H9 (cell line): ENCODE results near the gene MTRF1. TPM values are rescaled to one million over a fixed set of nuclear protein-coding genes. Genes with fewer than 3 reads are reported as not detected.

Source experiments
- DNase-seq: peaks from one replicate; pipeline ENCODE4 v3.0.0-alpha.2; 2017
- H2AFZ ChIP-seq: one replicate; pipeline ENCODE4 v1.6.1; 2013; ENCODE audit warnings: mild to moderate bottlenecking, low read length, control low read depth, moderate library complexity
- H2AK5ac ChIP-seq: 2 replicates; pipeline ENCODE4 v1.6.1; 2013; ENCODE audit warnings: low read length, control low read depth, mixed read lengths; ENCODE audit not compliant: insufficient read length
- H2BK120ac ChIP-seq: one replicate; pipeline ENCODE4 v1.6.1; 2013; ENCODE audit warnings: low read depth, mild to moderate bottlenecking, low read length, control low read depth, inconsistent platforms; ENCODE audit not compliant: poor library complexity, severe bottlenecking
- H2BK12ac ChIP-seq: 2 replicates; pipeline ENCODE4 v1.6.1; 2013; ENCODE audit warnings: low read length, control low read depth, mixed read lengths, low read depth; ENCODE audit not compliant: insufficient read length
- H2BK15ac ChIP-seq: 2 replicates; pipeline ENCODE4 v1.6.1; 2013; ENCODE audit warnings: low read depth, low read length, control low read depth
- H2BK20ac ChIP-seq: one replicate; pipeline ENCODE4 v1.6.1; 2013; ENCODE audit warnings: low read depth, mild to moderate bottlenecking, low read length, control low read depth, inconsistent platforms; ENCODE audit not compliant: poor library complexity, severe bottlenecking
- H2BK5ac ChIP-seq: 2 replicates; pipeline ENCODE4 v1.6.1; 2013; ENCODE audit warnings: low read length, control low read depth, mixed read lengths; ENCODE audit not compliant: insufficient read length
- H3K14ac ChIP-seq: 2 replicates; pipeline ENCODE4 v1.6.1; 2013; ENCODE audit warnings: low read length, control low read depth; ENCODE audit not compliant: insufficient read depth
- H3K18ac ChIP-seq: 2 replicates; pipeline ENCODE4 v1.6.1; 2013; ENCODE audit warnings: low read depth, mild to moderate bottlenecking, mixed read lengths, low read length, control low read depth; ENCODE audit not compliant: insufficient read length
- H3K23ac ChIP-seq: 2 replicates; pipeline ENCODE4 v1.6.1; 2013; ENCODE audit warnings: low read length, control low read depth, mixed read lengths, low read depth; ENCODE audit not compliant: insufficient read length
- H3K23me2 ChIP-seq: 2 replicates; pipeline ENCODE4 v1.6.1; 2013; ENCODE audit warnings: low read depth, mild to moderate bottlenecking, mixed read lengths, low read length, control low read depth; ENCODE audit not compliant: insufficient read length, poor library complexity, severe bottlenecking
- H3K27ac ChIP-seq: 2 replicates; pipeline ENCODE4 v1.5.1; 2013; ENCODE audit warnings: low read length, control low read depth, mixed read lengths, low read depth; ENCODE audit not compliant: insufficient read length
- H3K27me3 ChIP-seq: 2 replicates; pipeline ENCODE4 v1.6.1; 2013; ENCODE audit warnings: low read length, control low read depth, inconsistent platforms; ENCODE audit not compliant: insufficient read depth
- H3K4ac ChIP-seq: 2 replicates; pipeline ENCODE4 v1.6.1; 2013; ENCODE audit warnings: low read depth, mild to moderate bottlenecking, control low read depth, inconsistent platforms, low read length, moderate library complexity
- H3K4me1 ChIP-seq: 2 replicates; pipeline ENCODE4 v1.6.1; 2013; ENCODE audit warnings: low read length, control low read depth, inconsistent platforms; ENCODE audit not compliant: insufficient read depth
- H3K4me2 ChIP-seq: 2 replicates; pipeline ENCODE4 v1.6.1; 2013; ENCODE audit warnings: low read length, control low read depth, mixed read lengths; ENCODE audit not compliant: insufficient read length, insufficient read depth
- H3K56ac ChIP-seq: 2 replicates; pipeline ENCODE4 v1.6.1; 2013; ENCODE audit warnings: low read depth, mild to moderate bottlenecking, mixed read lengths, low read length, control low read depth; ENCODE audit not compliant: insufficient read length
- H3K79me1 ChIP-seq: 2 replicates; pipeline ENCODE4 v1.6.1; 2013; ENCODE audit warnings: low read depth, mild to moderate bottlenecking, moderate library complexity, low read length, control low read depth, inconsistent platforms; ENCODE audit not compliant: insufficient read depth, poor library complexity, severe bottlenecking
- H3K79me2 ChIP-seq: 2 replicates; pipeline ENCODE4 v1.6.1; 2013; ENCODE audit warnings: low read length, control low read depth, inconsistent platforms; ENCODE audit not compliant: insufficient read depth
- H3K9ac ChIP-seq: 2 replicates; pipeline ENCODE4 v1.6.1; 2013; ENCODE audit warnings: low read length, control low read depth, mixed read lengths; ENCODE audit not compliant: insufficient read length; ENCODE audit errors: extremely low read depth
- H3K9me3 ChIP-seq: one replicate; pipeline ENCODE4 v1.6.1; 2013; ENCODE audit warnings: low read depth, low read length, inconsistent platforms; ENCODE audit not compliant: control insufficient read depth
- H3T11ph ChIP-seq: one replicate; pipeline ENCODE4 v1.6.1; 2013; ENCODE audit warnings: mild to moderate bottlenecking, low read length, control low read depth, inconsistent platforms
- H4K20me1 ChIP-seq: one replicate; pipeline ENCODE4 v1.6.1; 2013; ENCODE audit not compliant: control insufficient read depth, insufficient read length, insufficient read depth
- H4K5ac ChIP-seq: 2 replicates; pipeline ENCODE4 v1.6.1; 2013; ENCODE audit warnings: low read depth, mild to moderate bottlenecking, mixed read lengths, low read length, control low read depth; ENCODE audit not compliant: insufficient read length
- H4K8ac ChIP-seq: replicated peaks from 2 replicates; pipeline ENCODE4 v1.6.1; 2013; ENCODE audit warnings: low read length, control low read depth, mixed read lengths, low read depth; ENCODE audit not compliant: insufficient read length
- H4K91ac ChIP-seq: 2 replicates; pipeline ENCODE4 v1.6.1; 2013; ENCODE audit warnings: low read depth, mild to moderate bottlenecking, moderate library complexity, mixed read lengths, low read length, control low read depth; ENCODE audit not compliant: insufficient read length
- H3K27ac Mint-ChIP-seq, 3 experiments: 2 replicates in 2 of 3; 3 replicates in 1 of 3; pipeline ENCODE4 v1.8.0; 2020 to 2021; ENCODE audit warnings: mixed read lengths in 3 of 3, mild to moderate bottlenecking in 1 of 3, moderate library complexity in 1 of 3
- H3K27me3 Mint-ChIP-seq: 2 replicates; pipeline ENCODE4 v1.8.0; 2021; ENCODE audit warnings: low read depth, mild to moderate bottlenecking, moderate library complexity, mixed read lengths
- H3K36me3 Mint-ChIP-seq, 3 experiments: 2 replicates in 2 of 3; 3 replicates in 1 of 3; pipeline ENCODE4 v1.8.0; 2020 to 2021; ENCODE audit warnings: low read depth in 3 of 3, mixed read lengths in 3 of 3; ENCODE audit not compliant: insufficient read depth in 1 of 3
- H3K4me1 Mint-ChIP-seq, 2 experiments: 2 replicates each; pipeline ENCODE4 v1.8.0; 2020; ENCODE audit warnings: mixed read lengths in 2 of 2
- H3K4me3 Mint-ChIP-seq, 2 experiments: 2 replicates in 1 of 2; 3 replicates in 1 of 2; pipeline ENCODE4 v1.8.0; 2020 to 2021; ENCODE audit warnings: mild to moderate bottlenecking in 2 of 2, mixed read lengths in 2 of 2, moderate library complexity in 1 of 2
- H3K9me3 Mint-ChIP-seq, 2 experiments: 2 replicates in 1 of 2; 3 replicates in 1 of 2; pipeline ENCODE4 v1.8.0; 2020; ENCODE audit warnings: mild to moderate bottlenecking in 2 of 2, mixed read lengths in 2 of 2, moderate library complexity in 1 of 2
- CTCF ChIP-seq: fragments of 200-600 bp; sonication (generic); conservative IDR thresholded peaks from 3 replicates; pipeline ENCODE4 v1.8.0; 2021; ENCODE audit warnings: antibody characterized with exemption, mild to moderate bottlenecking
- WGBS: extraction: QIAGEN DNeasy Blood & Tissue Kit; methylation state at CpG from one replicate; pipeline ENCODE4 v1.1.7; 2013; ENCODE audit warnings: missing lambda C conversion rate, low lambda C conversion rate, mixed read lengths; ENCODE audit not compliant: insufficient read length; ENCODE audit errors: extremely low coverage; 5-methylcytosine and 5-hydroxymethylcytosine counted together
- total RNA-seq: library from RNA; stranded (reverse); gene quantifications from 2 replicates; pipeline ENCODE4 v1.2.1, GENCODE V29; 2021

The MTRF1 gene
- total RNA-seq, 1 experiment from 2014 or later, result 16.2 TPM

GRCh38 chr13:41271456-41272285 lies 8.3 kb upstream of the MTRF1 start:
- Histone ChIP-seq H2AFZ (no peak overlapping the region), H2BK12ac (no peak overlapping the region), H3K4me1 (no peaks in the 10 kb centered on the region; the same call in 1 of the 2 replicates), H4K20me1 (no peaks in the 10 kb centered on the region), H4K5ac (no peak overlapping the region), H2BK5ac (no peak overlapping the region), H2BK20ac (no peak overlapping the region), H3K9ac (no peak overlapping the region), H3K14ac (no peak overlapping the region), H3K79me2 (no peaks in the 10 kb centered on the region), H3T11ph (no peak overlapping the region), H3K27me3 (no peaks in the 10 kb centered on the region), H3K9me3 (peaks cover 12% of the 10 kb centered on the region), H3K23ac (no peak overlapping the region), H2AK5ac (no peak overlapping the region), H3K23me2 (no peaks in the 10 kb centered on the region), H4K91ac (no peak overlapping the region), H3K79me1 (no peaks in the 10 kb centered on the region), H3K27ac (no peak overlapping the region), H2BK15ac (no peak overlapping the region), H3K4ac (no peak overlapping the region), H3K56ac (no peak overlapping the region), H2BK120ac (no peak overlapping the region), H3K4me2 (no peak overlapping the region), H3K18ac (no peak overlapping the region), H4K8ac (no peak overlapping the region)
- Mint-ChIP-seq H3K36me3 (peaks cover 5 to 24% (median 10%) of the 10 kb centered on the region in 3 experiments; a peak in 6 of 7 replicates), H3K27me3 (peaks cover 2% of the 10 kb centered on the region), H3K9me3 (peaks cover 38 to 40% of the 10 kb centered on the region in 2 experiments), H3K4me3 (no peak overlapping the region), H3K4me1 (peaks cover 6 to 8% of the 10 kb centered on the region in 2 experiments), H3K27ac (peak overlapping the region in 1 of 3 experiments; percentile 17; a peak in 1 of 7 replicates)
- no CpG with 5 or more reads among the region's 6 CpGs for WGBS
- DNase-seq, result no peak
- no peak for TF ChIP-seq CTCF
